ENCODE data around the gene MAK. TPM values are rescaled to one million over a fixed set of nuclear protein-coding genes. Genes with fewer than 3 reads are reported as not detected.
"Not testable (repeated sequence)": the region's sequence is repeated elsewhere in the genome, so short reads cannot be mapped to it uniquely, and the experiment has no call there.

MAK gene
- total RNA-seq, 1 experiment from 2014 or later = not detected

GRCh38 chr6:10722820-10723566, 115.3 kb downstream of the MAK start, which contains the start of gene TMEM14C:
Gene TMEM14C (plus strand): TSS chr6:10723070. CDS start chr6:10724614, 1,544 bp downstream.
- H3K4me3 ChIP-seq = peak within 1 kb of the TSS; percentile 55
- H3K36me3 ChIP-seq = peaks cover 40% of the 10 kb centered on the region
- no peaks in the 10 kb centered on the region for H3K27me3 ChIP-seq (replicated peaks)
- no peaks in the 10 kb centered on the region; the same call in none of the 2 replicates for H3K9me3 ChIP-seq (replicated peaks)
- H3K4me1 ChIP-seq (replicated peaks) = peaks cover 31% of the 10 kb centered on the region
- peak; percentile 95 to 100 for DNase-seq (ENCODE audit: low read depth in 1 of 2, low spot score in 2 of 2)
- peak within 1 kb of the TSS; percentile 76 for H3K27ac ChIP-seq

- Histone ChIP-seq H3K4me3 (peak overlapping the region; percentile 55), H3K27ac (peak overlapping the region; percentile 51), H3K9me3 (replicated peaks) (no peaks in the 10 kb centered on the region; the same call in none of the 2 replicates), H3K4me1 (replicated peaks) (peaks cover 31% of the 10 kb centered on the region), H3K36me3 (peaks cover 35% of the 10 kb centered on the region), H3K27me3 (replicated peaks) (no peaks in the 10 kb centered on the region)
- DNase-seq (ENCODE audit: low read depth in 1 of 2, low spot score in 2 of 2) = no peak
These were observed 115.8 kb downstream of the MAK start for GRCh38 chr6:10722570-10722819.

DNA sequence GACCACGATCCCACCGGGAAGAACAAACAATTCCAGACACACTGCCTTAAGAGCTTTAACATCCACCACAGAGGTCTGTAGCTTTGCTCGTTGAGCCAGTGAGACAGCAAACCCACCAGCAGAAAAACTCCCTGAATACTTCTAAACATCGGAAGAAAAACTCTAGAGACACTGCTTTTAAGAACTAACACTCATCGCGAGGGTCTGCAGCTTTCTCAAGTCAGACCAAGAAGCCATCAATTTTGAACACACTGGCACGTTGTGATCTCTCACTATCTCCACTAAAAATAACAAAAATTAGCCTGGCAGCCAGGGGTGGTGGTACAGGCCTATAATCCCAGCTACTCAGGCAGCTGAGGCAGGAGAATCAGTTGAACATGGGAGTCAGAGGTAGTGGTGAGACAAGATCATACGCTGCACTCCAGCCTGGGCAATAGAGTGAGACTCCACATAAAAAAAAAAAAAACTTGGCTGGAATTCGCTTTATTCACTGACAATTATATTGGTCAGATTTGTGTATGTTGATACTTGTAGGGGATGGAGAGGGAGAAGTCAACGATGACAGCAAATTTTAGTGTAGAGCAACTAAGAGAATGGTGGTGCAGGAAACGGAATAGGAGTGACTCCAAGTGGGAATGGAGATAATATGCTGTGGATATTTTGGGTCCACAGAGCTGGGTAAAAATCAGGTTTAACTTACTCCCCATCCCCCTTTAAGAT, 116.3 kb downstream of the MAK start:
- peaks cover 30% of the 10 kb centered on the region for H3K36me3 ChIP-seq
- H3K27ac ChIP-seq = peak overlapping the region; percentile 51
- no peaks in the 10 kb centered on the region for H3K27me3 ChIP-seq (replicated peaks)
- peak overlapping the region; percentile 55 for H3K4me3 ChIP-seq
- H3K4me1 ChIP-seq (replicated peaks) = peaks cover 31% of the 10 kb centered on the region
- H3K9me3 ChIP-seq (replicated peaks) = no peaks in the 10 kb centered on the region; the same call in none of the 2 replicates
- no peak for DNase-seq (ENCODE audit: low read depth in 1 of 2, low spot score in 2 of 2)

- Histone ChIP-seq H3K4me1 (replicated peaks) (peaks cover 31% of the 10 kb centered on the region), H3K36me3 (peaks cover 24% of the 10 kb centered on the region), H3K4me3 (peak overlapping the region; percentile 54)
- not testable (repeated sequence) for DNase-seq (ENCODE audit: low read depth in 1 of 2, low spot score in 2 of 2); H3K27ac ChIP-seq; H3K27me3 ChIP-seq (replicated peaks); H3K9me3 ChIP-seq (replicated peaks)
These were observed 117.1 kb downstream of the MAK start for GRCh38 chr6:10720960-10721849.

- Histone ChIP-seq H3K36me3 (peaks cover 16% of the 10 kb centered on the region), H3K4me3 (peak overlapping the region; percentile 54), H3K27me3 (replicated peaks) (no peaks in the 10 kb centered on the region), H3K4me1 (replicated peaks) (peaks cover 31% of the 10 kb centered on the region), H3K27ac (peak overlapping the region; percentile 69), H3K9me3 (replicated peaks) (no peaks in the 10 kb centered on the region; the same call in none of the 2 replicates)
- peak; percentile 50 to 56 for DNase-seq (ENCODE audit: low read depth in 1 of 2, low spot score in 2 of 2)
These were observed 117.9 kb downstream of the MAK start for GRCh38 chr6:10720265-10720959.

DNA sequence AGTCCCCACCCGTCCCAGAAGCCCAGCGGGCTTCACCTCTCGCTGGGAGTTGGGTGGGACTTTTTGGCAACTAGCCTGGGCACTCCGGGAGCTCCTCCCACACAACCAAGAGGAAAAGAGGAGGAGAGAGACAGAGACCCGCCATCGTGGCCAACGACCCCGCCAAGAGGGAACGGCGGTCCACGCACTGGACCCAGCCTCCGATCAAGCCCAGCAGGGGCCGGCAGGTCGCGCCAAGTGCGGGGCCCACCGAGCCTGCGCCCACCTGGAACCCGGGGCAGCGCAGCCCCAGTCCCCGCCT, 118.4 kb downstream of the MAK start:
- H3K27ac ChIP-seq = peak overlapping the region; percentile 69
- DNase-seq (ENCODE audit: low read depth in 1 of 2, low spot score in 2 of 2) = peak; percentile 28 to 51
- peaks cover 11% of the 10 kb centered on the region for H3K36me3 ChIP-seq
- no peaks in the 10 kb centered on the region; the same call in none of the 2 replicates for H3K9me3 ChIP-seq (replicated peaks)
- peaks cover 31% of the 10 kb centered on the region for H3K4me1 ChIP-seq (replicated peaks)
- peak overlapping the region; percentile 54 for H3K4me3 ChIP-seq
- H3K27me3 ChIP-seq (replicated peaks) = no peaks in the 10 kb centered on the region

GRCh38 chr6:10719296-10719963, 118.9 kb downstream of the MAK start:
- Histone ChIP-seq H3K27me3 (replicated peaks) (no peaks in the 10 kb centered on the region), H3K36me3 (peaks cover 6% of the 10 kb centered on the region), H3K27ac (peak overlapping the region; percentile 69; the same call in 1 of the 2 replicates), H3K4me1 (replicated peaks) (peaks cover 27% of the 10 kb centered on the region), H3K9me3 (replicated peaks) (no peaks in the 10 kb centered on the region; the same call in none of the 2 replicates), H3K4me3 (peak overlapping the region; percentile 54)
- peak in 1 of 2 experiments; percentile 14 for DNase-seq (ENCODE audit: low read depth in 1 of 2, low spot score in 2 of 2)

DNA sequence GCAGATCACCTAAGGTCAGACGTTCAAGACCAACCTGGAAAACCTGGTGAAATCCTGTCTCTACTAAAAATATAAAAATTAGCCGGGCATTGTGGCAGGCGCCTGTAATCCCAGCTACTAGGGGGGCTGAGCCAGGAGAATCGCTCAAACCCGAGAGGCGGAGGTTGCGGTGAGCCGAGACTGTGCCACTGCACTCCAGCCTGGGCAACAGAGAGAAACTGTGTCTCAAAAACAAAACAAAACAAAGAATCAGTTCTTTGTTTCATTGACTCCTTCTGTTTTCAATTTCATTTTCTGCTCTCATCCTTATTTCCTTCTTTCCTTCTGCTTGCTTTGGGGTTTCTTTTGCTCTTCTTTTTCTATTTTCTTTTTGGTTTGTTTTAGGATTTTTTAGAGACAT, 124.4 kb downstream of the MAK start:
- no peak overlapping the region for H3K4me3 ChIP-seq
- no peaks in the 10 kb centered on the region; the same call in 1 of the 2 replicates for H3K9me3 ChIP-seq (replicated peaks)
- H3K27ac ChIP-seq = no peak overlapping the region
- H3K36me3 ChIP-seq = peaks cover 8% of the 10 kb centered on the region
- H3K27me3 ChIP-seq (replicated peaks) = no peaks in the 10 kb centered on the region
- no peak for DNase-seq (ENCODE audit: low read depth in 1 of 2, low spot score in 2 of 2)
- H3K4me1 ChIP-seq (replicated peaks) = no peaks in the 10 kb centered on the region

Other genes with a start within 250 kb of the MAK start
- gene C6orf52, start 143.9 kb downstream of the MAK start, total RNA-seq (2014; rRNA removed; shearing (Covaris generic)) = 0.50 and 2.2 TPM in 2 replicates
- 35.4 and 45.5 TPM in 2 replicates for gene PAK1IP1, start 143.6 kb downstream of the MAK start, total RNA-seq (2014; rRNA removed; shearing (Covaris generic))
- 281 and 359 TPM in 2 replicates for gene TMEM14C, start 115.5 kb downstream of the MAK start, total RNA-seq (2014; rRNA removed; shearing (Covaris generic))
- gene TMEM14B, start 90.7 kb downstream of the MAK start, total RNA-seq (2014; rRNA removed; shearing (Covaris generic)) = 171 and 226 TPM in 2 replicates
- not detected in 2 replicates for gene GCM2, start 43.5 kb upstream of the MAK start, total RNA-seq (2014; rRNA removed; shearing (Covaris generic))
- 1.0 TPM in 1 of 2 replicates, not detected in the other for gene SYCP2L, start 48.5 kb upstream of the MAK start, total RNA-seq (2014; rRNA removed; shearing (Covaris generic))
- 6.8 and 10.9 TPM in 2 replicates for gene ELOVL2, start 205.8 kb upstream of the MAK start, total RNA-seq (2014; rRNA removed; shearing (Covaris generic))